CD4-positive, alpha-beta T cell (primary cell): ENCODE measurements around the gene IFT27. TPM values are rescaled to one million over a fixed set of nuclear protein-coding genes. Genes with fewer than 3 reads are reported as not detected.

Experiments
- ATAC-seq: fragments of 200-7000 bp; cut with Tn5 transposase; one replicate; pipeline ENCODE4 v1.10.0; 2022; ENCODE audit warnings: mild to moderate bottlenecking; ENCODE audit not compliant: poor library complexity
- CTCF ChIA-PET: fragments of 350-600 bp; sonication (Branson Sonifier 250); formaldehyde crosslinking; loops from one replicate; lab custom pipeline; 2021; ENCODE audit warnings: antibody characterized with exemption, inconsistent platforms; lab: Charles Lee
- POLR2A ChIA-PET: fragments of 350-600 bp; sonication (Branson Sonifier 250); formaldehyde crosslinking; loops from one replicate; lab custom pipeline; 2021; ENCODE audit warnings: antibody characterized with exemption, inconsistent platforms; lab: Charles Lee
- DNase-seq, 14 experiments: peaks; one replicate each; pipeline ENCODE4 v3.0.0-alpha.2; 2013 to 2020; ENCODE audit warnings: mixed read lengths in 2 of 14
- H3K27ac ChIP-seq, 2 donors: one replicate each; pipeline versions ENCODE4 v1.5.1 to v1.7.0; 2013; ENCODE audit warnings: low read length in 2 of 2, low read depth in 1 of 2, mild to moderate bottlenecking in 1 of 2
- H3K27me3 ChIP-seq, 2 experiments: 1 replicate in 1 of 2; 2 replicates in 1 of 2; pipeline versions ENCODE4 v1.6.1 to v1.7.0; 2013; ENCODE audit warnings: low read length in 2 of 2, control low read depth in 1 of 2, mild to moderate bottlenecking in 1 of 2, moderate library complexity in 1 of 2; ENCODE audit not compliant: insufficient read depth in 2 of 2, control insufficient read depth in 1 of 2
- H3K36me3 ChIP-seq: one replicate; pipeline ENCODE4 v1.6.1; 2013; ENCODE audit warnings: low read length, control low read depth; ENCODE audit not compliant: insufficient read depth
- H3K4me1 ChIP-seq: one replicate; pipeline ENCODE4 v1.6.1; 2013; ENCODE audit warnings: low read length, control low read depth; ENCODE audit not compliant: insufficient read depth
- H3K4me3 ChIP-seq: one replicate; pipeline ENCODE4 v1.5.1; 2013; ENCODE audit warnings: mild to moderate bottlenecking, low read length, moderate library complexity
- H3K9me3 ChIP-seq, 2 experiments: 1 replicate in 1 of 2; 2 replicates in 1 of 2; pipeline versions ENCODE4 v1.6.1 to v1.7.0; 2013; ENCODE audit warnings: low read length in 2 of 2, mild to moderate bottlenecking in 2 of 2, control low read depth in 1 of 2, moderate library complexity in 1 of 2; ENCODE audit not compliant: control insufficient read depth in 1 of 2, insufficient read depth in 1 of 2
- H3K27ac Mint-ChIP-seq: one replicate; pipeline ENCODE4 v1.8.0; 2020; ENCODE audit warnings: mixed read lengths
- H3K27me3 Mint-ChIP-seq: one replicate; pipeline ENCODE4 v1.8.0; 2021; ENCODE audit warnings: mixed read lengths
- H3K36me3 Mint-ChIP-seq: one replicate; pipeline ENCODE4 v1.8.0; 2021; ENCODE audit warnings: low read depth, mixed read lengths
- H3K4me1 Mint-ChIP-seq: one replicate; pipeline ENCODE4 v1.8.0; 2021; ENCODE audit warnings: low read depth, mixed read lengths
- H3K4me3 Mint-ChIP-seq: one replicate; pipeline ENCODE4 v1.8.0; 2020; ENCODE audit warnings: mild to moderate bottlenecking, mixed read lengths
- H3K9me3 Mint-ChIP-seq: one replicate; pipeline ENCODE4 v1.8.0; 2020; ENCODE audit warnings: mixed read lengths
- CTCF ChIP-seq: fragments of 200-600 bp; IDR thresholded peaks from one replicate; pipeline ENCODE4 v1.8.0; 2022; ENCODE audit warnings: antibody characterized with exemption, mild to moderate bottlenecking
- intact Hi-C, 2 experiments: fragments of 100-400 bp; cut with DNase I in 1 of 2; cut with micrococcal nuclease in 1 of 2; formaldehyde crosslinking; loops; one replicate each; pipeline versions ENCODE4 v1.15.1 to v1.9.0; 2023 to 2025; cut with DNase I, micrococcal nuclease
- total RNA-seq, 174 experiments: library from RNA in 2 of 174; stranded (reverse) in 2 of 174; gene quantifications; one replicate each; pipeline ENCODE4 v1.2.3 and lab custom pipeline; 2021 to 2026

The IFT27 gene
- total RNA-seq, 2 experiments from 2014 or later: 10.2 to 10.9 TPM

GRCh38 chr22:36772451-36772850 lies 3.5 kb downstream of the IFT27 start:
- DNase-seq (no peak), ATAC-seq (no peak)
- Mint-ChIP-seq H3K4me1 (peaks cover 22% of the 10 kb centered on the region), H3K36me3 (peaks cover 5% of the 10 kb centered on the region), H3K4me3 (no peak overlapping the region), H3K9me3 (no peaks in the 10 kb centered on the region), H3K27ac (no peak overlapping the region), H3K27me3 (no peaks in the 10 kb centered on the region)
- Histone ChIP-seq H3K9me3 (no peaks in the 10 kb centered on the region), H3K4me1 (peaks cover 20% of the 10 kb centered on the region), H3K36me3 (peaks cover under 1% of the 10 kb centered on the region), H3K4me3 (no peak overlapping the region), H3K27ac (no peak overlapping the region), H3K27me3 (no peaks in the 10 kb centered on the region)
- POLR2A ChIA-PET: no interaction called here
- CTCF ChIA-PET: interaction anchor here (1.0 kb wide), 1 partner anchor 10 kb away, joined by 3 read pairs; no protein-coding TSS in a partner anchor
- intact Hi-C loops: loop anchor here in 1 of 2 experiments (10.0 kb wide), 1 partner anchor 422 kb away; no protein-coding TSS in a partner anchor
- no peak for TF ChIP-seq CTCF

GRCh38 chr22:36771356-36772063 lies 4.4 kb downstream of the IFT27 start:
- no peaks in the 10 kb centered on the region for H3K27me3 Mint-ChIP-seq
- ATAC-seq: no peak
- no peaks in the 10 kb centered on the region for H3K9me3 Mint-ChIP-seq
- H3K4me3 Mint-ChIP-seq: no peak overlapping the region
- no peak for DNase-seq
- ChIA-PET CTCF (interaction anchor here (1.0 kb wide), 1 partner anchor 11 kb away, joined by 3 read pairs; no protein-coding TSS in a partner anchor), POLR2A (no interaction called here)
- H3K4me1 Mint-ChIP-seq: peaks cover 14% of the 10 kb centered on the region
- H3K27ac ChIP-seq: no peak overlapping the region
- TF ChIP-seq CTCF: no peak
- H3K4me3 ChIP-seq: no peak overlapping the region
- H3K27ac Mint-ChIP-seq: no peak overlapping the region
- peaks cover 10% of the 10 kb centered on the region for H3K4me1 ChIP-seq
- intact Hi-C loops: loop anchor here in 1 of 2 experiments (10.0 kb wide), 1 partner anchor 423 kb away; no protein-coding TSS in a partner anchor
- H3K36me3 Mint-ChIP-seq: peaks cover 12% of the 10 kb centered on the region
- no peaks in the 10 kb centered on the region for H3K9me3 ChIP-seq
- H3K36me3 ChIP-seq: peaks cover 6% of the 10 kb centered on the region
- H3K27me3 ChIP-seq: no peaks in the 10 kb centered on the region

- DNase-seq (no peak), ATAC-seq (no peak)
- H3K4me1 Mint-ChIP-seq: peaks cover 7% of the 10 kb centered on the region
- H3K4me3 ChIP-seq: no peak overlapping the region
- TF ChIP-seq CTCF: no peak
- H3K27ac Mint-ChIP-seq: no peak overlapping the region
- peaks cover 8% of the 10 kb centered on the region for H3K4me1 ChIP-seq
- peaks cover 6% of the 10 kb centered on the region for H3K36me3 ChIP-seq
- H3K4me3 Mint-ChIP-seq: no peak overlapping the region
- H3K27me3 ChIP-seq: no peaks in the 10 kb centered on the region
- CTCF ChIA-PET: no interaction called here
- no peaks in the 10 kb centered on the region for H3K27me3 Mint-ChIP-seq
- POLR2A ChIA-PET: no interaction called here
- no peaks in the 10 kb centered on the region for H3K9me3 Mint-ChIP-seq
- H3K36me3 Mint-ChIP-seq: peaks cover 16% of the 10 kb centered on the region
- intact Hi-C loops: loop anchor here in 1 of 2 experiments (10.0 kb wide), 1 partner anchor 424 kb away; no protein-coding TSS in a partner anchor
- H3K27ac ChIP-seq: no peak overlapping the region
- no peaks in the 10 kb centered on the region for H3K9me3 ChIP-seq
Observed at GRCh38 chr22:36770513-36771231, 5.2 kb downstream of the IFT27 start.
